ENCODE data around the gene LRRC3C. TPM values are rescaled to one million over a fixed set of nuclear protein-coding genes. Genes with fewer than 3 reads are reported as not detected.
A peak's percentile ranks its signal among the peaks of the same experiment; 100 is the strongest.

The LRRC3C gene
- total and polyA plus RNA-seq, 2 experiments from 2014 or later, result 0.57 TPM; not detected in 1

DNA sequence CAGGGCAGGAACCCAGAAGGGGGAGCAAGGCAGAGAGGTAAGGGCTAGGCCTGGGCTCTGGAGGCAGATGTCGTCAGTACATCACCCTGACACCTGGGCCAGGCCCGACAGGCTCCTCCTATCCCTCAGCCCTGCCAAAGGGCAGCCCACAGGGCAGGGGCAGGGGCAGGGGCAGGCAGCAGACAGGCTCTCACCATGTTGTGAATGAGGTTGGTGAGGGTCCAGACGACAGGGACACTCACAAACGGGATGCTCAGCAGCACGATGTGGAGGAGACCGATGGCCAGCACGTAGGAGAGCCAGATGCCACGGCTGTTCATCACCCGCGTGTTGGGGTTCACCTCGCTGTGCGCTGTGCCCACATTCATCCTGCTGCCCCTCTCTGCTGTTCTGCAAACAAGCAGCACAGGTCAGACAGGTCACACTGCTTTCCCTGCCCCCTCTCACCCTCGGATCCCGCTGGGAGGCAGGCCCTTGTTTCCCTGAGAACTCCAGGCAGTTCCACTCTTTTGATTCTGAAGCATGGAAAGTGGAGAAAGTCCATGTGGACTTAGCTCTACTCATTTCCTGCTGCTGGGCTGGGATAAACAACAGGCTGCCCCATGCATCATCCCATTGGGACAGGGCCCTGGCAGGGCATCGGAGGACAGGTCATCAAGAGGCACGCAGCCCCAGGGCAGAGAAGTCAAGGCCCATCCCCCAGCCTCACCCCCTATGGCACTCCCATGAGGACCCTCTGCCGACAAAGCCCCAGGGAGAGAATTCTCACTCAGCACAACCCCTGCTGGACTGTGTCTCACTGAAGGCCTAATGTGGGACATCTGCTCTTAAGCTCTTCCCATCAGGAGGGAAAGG lies 3.5 kb upstream of the LRRC3C start:
- Histone ChIP-seq H3K9me3 (ENCODE audit: low read depth) (no peaks in the 10 kb centered on the region), H3K79me2 (peaks cover 38% of the 10 kb centered on the region), H3K9me2 (replicated peaks; ENCODE audit: insufficient read depth) (no peaks in the 10 kb centered on the region), H3K4me1 (ENCODE audit: insufficient read depth) (peaks cover 20% of the 10 kb centered on the region), H2AFZ (no peak overlapping the region), H3K4me3 (no peak overlapping the region), H3K27ac (no peak overlapping the region), H3K27me3 (no peaks in the 10 kb centered on the region), H3K4me2 (peak overlapping the region; percentile 1), H3K36me3 (replicated peaks; ENCODE audit: insufficient read depth, low read depth) (no peaks in the 10 kb centered on the region), H4K20me1 (ENCODE audit: insufficient read depth, poor library complexity, severe bottlenecking) (peaks cover 20% of the 10 kb centered on the region)
- TF ChIP-seq EZH2phosphoT487 (IDR thresholded peaks at IDR 0.05; ENCODE audit: low read depth, severe bottlenecking, unreplicated experiment), result no peak
- TF ChIP-seq, protein P1, sequence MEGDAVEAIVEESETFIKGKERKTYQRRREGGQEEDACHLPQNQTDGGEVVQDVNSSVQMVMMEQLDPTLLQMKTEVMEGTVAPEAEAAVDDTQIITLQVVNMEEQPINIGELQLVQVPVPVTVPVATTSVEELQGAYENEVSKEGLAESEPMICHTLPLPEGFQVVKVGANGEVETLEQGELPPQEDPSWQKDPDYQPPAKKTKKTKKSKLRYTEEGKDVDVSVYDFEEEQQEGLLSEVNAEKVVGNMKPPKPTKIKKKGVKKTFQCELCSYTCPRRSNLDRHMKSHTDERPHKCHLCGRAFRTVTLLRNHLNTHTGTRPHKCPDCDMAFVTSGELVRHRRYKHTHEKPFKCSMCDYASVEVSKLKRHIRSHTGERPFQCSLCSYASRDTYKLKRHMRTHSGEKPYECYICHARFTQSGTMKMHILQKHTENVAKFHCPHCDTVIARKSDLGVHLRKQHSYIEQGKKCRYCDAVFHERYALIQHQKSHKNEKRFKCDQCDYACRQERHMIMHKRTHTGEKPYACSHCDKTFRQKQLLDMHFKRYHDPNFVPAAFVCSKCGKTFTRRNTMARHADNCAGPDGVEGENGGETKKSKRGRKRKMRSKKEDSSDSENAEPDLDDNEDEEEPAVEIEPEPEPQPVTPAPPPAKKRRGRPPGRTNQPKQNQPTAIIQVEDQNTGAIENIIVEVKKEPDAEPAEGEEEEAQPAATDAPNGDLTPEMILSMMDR (IDR thresholded peaks at IDR 0.05; ENCODE audit: poor library complexity), result peak; percentile 22
- WGBS (ENCODE audit: low lambda C conversion rate, missing lambda C conversion rate), result 63% methylated on average over 17 of the region's 17 CpGs
- peak; percentile 40 for DNase-seq (ENCODE audit: low spot score)

DNA sequence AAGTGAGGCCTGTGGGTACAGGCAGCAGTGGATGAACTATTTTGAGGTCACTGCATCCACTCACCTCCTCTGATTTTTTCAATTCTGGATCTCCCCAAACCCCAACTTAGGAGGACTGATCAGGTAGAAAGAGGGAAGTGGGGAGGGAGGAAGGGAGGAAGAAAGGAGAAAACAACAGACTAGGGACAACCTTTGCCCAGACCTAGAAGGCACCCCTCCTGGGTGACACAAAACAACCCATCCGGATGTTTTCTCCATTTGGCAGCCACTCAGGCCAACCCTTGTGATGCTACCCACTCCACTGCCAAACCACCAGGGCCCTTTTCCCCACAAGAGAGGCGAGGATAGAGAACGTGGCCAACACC lies 2.9 kb upstream of the LRRC3C start:
- H3K4me1 ChIP-seq (ENCODE audit: insufficient read depth), result peaks cover 20% of the 10 kb centered on the region
- no peak overlapping the region for H3K27ac ChIP-seq
- no peak for TF ChIP-seq EZH2 (IDR thresholded peaks at IDR 0.05; ENCODE audit: borderline replicate concordance)
- TF ChIP-seq, protein P1 (IDR thresholded peaks at IDR 0.05; ENCODE audit: poor library complexity), result no peak
- no peak for TF ChIP-seq EZH2phosphoT487 (IDR thresholded peaks at IDR 0.05; ENCODE audit: low read depth, severe bottlenecking, unreplicated experiment)
- peaks cover 38% of the 10 kb centered on the region for H3K79me2 ChIP-seq
- no peaks in the 10 kb centered on the region for H3K36me3 ChIP-seq (replicated peaks; ENCODE audit: insufficient read depth, low read depth)
- no peak overlapping the region for H2AFZ ChIP-seq
- H4K20me1 ChIP-seq (ENCODE audit: insufficient read depth, poor library complexity, severe bottlenecking), result peaks cover 20% of the 10 kb centered on the region
- no peaks in the 10 kb centered on the region for H3K9me2 ChIP-seq (replicated peaks; ENCODE audit: insufficient read depth)
- WGBS (ENCODE audit: low lambda C conversion rate, missing lambda C conversion rate), result 84% methylated on average over 3 of the region's 3 CpGs
- H3K4me2 ChIP-seq, result peak overlapping the region; percentile 1
- DNase-seq (ENCODE audit: low spot score), result no peak
- no peak overlapping the region for H3K4me3 ChIP-seq
- H3K9me3 ChIP-seq (ENCODE audit: low read depth), result no peaks in the 10 kb centered on the region
- no peaks in the 10 kb centered on the region for H3K27me3 ChIP-seq

DNA sequence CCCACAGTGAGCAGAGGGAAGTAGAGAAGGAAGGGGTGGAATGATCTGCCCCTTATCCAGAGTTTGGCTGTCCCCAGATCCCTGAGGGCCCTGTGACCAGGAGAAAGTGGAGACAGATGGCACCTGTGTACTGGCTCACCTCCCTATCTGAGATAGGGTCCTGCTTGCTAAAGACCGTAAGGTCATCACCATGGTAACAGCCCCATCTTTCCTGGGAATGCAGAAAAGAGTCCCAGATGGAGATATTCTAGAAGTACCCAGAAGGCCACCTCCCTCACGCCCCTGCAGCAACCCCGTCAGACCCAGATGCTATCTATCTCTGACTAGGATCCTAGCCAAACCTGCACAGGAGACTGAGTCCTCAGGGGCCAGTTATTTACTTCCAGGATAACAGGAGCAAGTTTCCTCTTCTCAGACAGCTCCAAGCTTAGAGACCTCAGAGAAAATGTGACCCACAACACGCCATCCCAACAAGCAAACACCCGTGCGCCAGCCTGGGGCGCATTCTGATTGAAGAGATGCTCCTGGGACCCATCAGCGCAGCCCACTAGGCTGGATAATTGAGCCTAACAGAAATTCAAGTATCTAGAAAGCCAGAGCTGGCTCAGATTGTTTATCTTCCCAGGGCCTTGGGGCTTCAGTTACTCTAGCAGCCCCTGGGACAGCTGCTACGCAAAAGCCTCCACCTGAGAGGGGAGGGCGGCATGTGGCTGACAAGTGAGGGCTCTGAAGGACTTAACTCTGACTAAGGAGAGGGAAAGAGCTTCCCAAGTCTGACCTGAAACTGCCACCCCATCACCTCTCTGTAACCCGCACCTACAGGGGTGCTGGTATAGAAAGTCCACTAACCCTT lies 2.0 kb upstream of the LRRC3C start:
- 74% methylated on average over 11 of the region's 11 CpGs for WGBS (ENCODE audit: low lambda C conversion rate, missing lambda C conversion rate)
- Histone ChIP-seq H3K27me3 (no peaks in the 10 kb centered on the region), H4K20me1 (ENCODE audit: insufficient read depth, poor library complexity, severe bottlenecking) (peaks cover 20% of the 10 kb centered on the region), H3K9me2 (replicated peaks; ENCODE audit: insufficient read depth) (no peaks in the 10 kb centered on the region), H3K36me3 (replicated peaks; ENCODE audit: insufficient read depth, low read depth) (no peaks in the 10 kb centered on the region), H2AFZ (no peak overlapping the region), H3K9me3 (ENCODE audit: low read depth) (no peaks in the 10 kb centered on the region), H3K4me1 (ENCODE audit: insufficient read depth) (peaks cover 20% of the 10 kb centered on the region), H3K4me3 (no peak overlapping the region), H3K4me2 (peak overlapping the region; percentile 97), H3K79me2 (peaks cover 38% of the 10 kb centered on the region), H3K27ac (peak overlapping the region; percentile 95)
- no peak for DNase-seq (ENCODE audit: low spot score)
- TF ChIP-seq EZH2 (IDR thresholded peaks at IDR 0.05; ENCODE audit: borderline replicate concordance) (no peak), EZH2phosphoT487 (IDR thresholded peaks at IDR 0.05; ENCODE audit: low read depth, severe bottlenecking, unreplicated experiment) (no peak)
- TF ChIP-seq, protein P1 (IDR thresholded peaks at IDR 0.05; ENCODE audit: poor library complexity), result no peak

Data from hepatocyte (in vitro differentiated cells).